MCF 10A (cell line): ENCODE measurements around the gene TMEM72. TPM values are rescaled to one million over a fixed set of nuclear protein-coding genes. Genes with fewer than 3 reads are reported as not detected.

Source experiments
- BruUV-seq: library from RNA; stranded (reverse); fragments of 400-500 nt; replicated peaks from 2 replicates; lab custom pipeline; 2021; lab: Mats Ljungman, UMichigan
- CTCF ChIA-PET: fragments of 300-600 bp; sonication (Branson Sonifier 250); formaldehyde crosslinking; extraction: SDS; loops from one replicate; lab custom pipeline; 2021; ENCODE audit warnings: antibody characterized with exemption, inconsistent platforms; lab: Yijun Ruan, JAX
- POLR2A ChIA-PET: fragments of 300-600, 350-650 bp; sonication (Branson Sonifier 250); formaldehyde crosslinking; extraction: SDS; loops from one replicate; lab custom pipeline; 2020; ENCODE audit warnings: antibody characterized with exemption, inconsistent platforms; lab: Yijun Ruan, JAX
- DNase-seq: peaks from one replicate; pipeline ENCODE4 v3.0.0-alpha.2; 2018; ENCODE audit not compliant: unreplicated experiment
- H3K27ac Mint-ChIP-seq: one replicate; pipeline ENCODE4 v1.8.0; 2022; ENCODE audit warnings: mild to moderate bottlenecking, low read depth, mixed read lengths; ENCODE audit not compliant: unreplicated experiment
- H3K27me3 Mint-ChIP-seq: one replicate; pipeline ENCODE4 v1.8.0; 2022; ENCODE audit warnings: mixed read lengths; ENCODE audit not compliant: insufficient read depth, unreplicated experiment
- H3K36me3 Mint-ChIP-seq: one replicate; pipeline ENCODE4 v1.8.0; 2022; ENCODE audit warnings: mild to moderate bottlenecking, moderate library complexity, mixed read lengths; ENCODE audit not compliant: insufficient read depth, unreplicated experiment
- H3K4me1 Mint-ChIP-seq: one replicate; pipeline ENCODE4 v1.8.0; 2022; ENCODE audit warnings: mixed read lengths; ENCODE audit not compliant: insufficient read depth, unreplicated experiment
- H3K4me3 Mint-ChIP-seq: one replicate; pipeline ENCODE4 v1.8.0; 2022; ENCODE audit warnings: mild to moderate bottlenecking, moderate library complexity, mixed read lengths; ENCODE audit not compliant: unreplicated experiment
- H3K9me3 Mint-ChIP-seq: one replicate; pipeline ENCODE4 v1.8.0; 2022; ENCODE audit warnings: mixed read lengths; ENCODE audit not compliant: unreplicated experiment
- CTCF ChIP-seq: fragments of 200-600 bp; IDR thresholded peaks from one replicate; pipeline ENCODE4 v1.8.0; 2022; ENCODE audit warnings: antibody characterized with exemption, mild to moderate bottlenecking; ENCODE audit not compliant: unreplicated experiment
- intact Hi-C: fragments of 100-400 bp; cut with micrococcal nuclease; formaldehyde crosslinking; loops from 2 replicates; pipeline ENCODE4 v1.14.1; 2022
- total RNA-seq: library from RNA; stranded (reverse); gene quantifications from 2 replicates; pipeline ENCODE4 v1.2.3, GENCODE V29; 2022

Gene TMEM72
- total RNA-seq, 1 experiment from 2014 or later = not detected

- no peaks in the 10 kb centered on the region for H3K27me3 Mint-ChIP-seq
- H3K4me3 Mint-ChIP-seq = peak within 1 kb of the TSS; percentile 67
- intact Hi-C loops = no loop called here
- peaks cover 43% of the 10 kb centered on the region for H3K4me1 Mint-ChIP-seq
- no TSS peak for BruUV-seq
- no peaks in the 10 kb centered on the region for H3K9me3 Mint-ChIP-seq
- peak; percentile 97 for DNase-seq
- POLR2A ChIA-PET = interaction anchor here (0.5 to 1.9 kb wide), 7 partner anchors 9 to 43 kb away, joined by 3 to 9 read pairs (median 3); partner anchors contain the start of gene RASSF4
- H3K36me3 Mint-ChIP-seq = peaks cover 12% of the 10 kb centered on the region
- CTCF ChIA-PET = interaction anchor here (0.6 to 4.2 kb wide), 5 partner anchors 9 to 427 kb away, joined by 3 to 22 read pairs (median 4); no protein-coding TSS in a partner anchor
- TF ChIP-seq CTCF = no peak
- peak within 1 kb of the TSS; percentile 86 for H3K27ac Mint-ChIP-seq
Measured at GRCh38 chr10:44978570-44979280, 67.6 kb downstream of the TMEM72 start, which contains the start of gene DEPP1. Gene DEPP1 (minus strand): TSS chr10:44978809. CDS start chr10:44978030, 779 bp downstream.

DNA sequence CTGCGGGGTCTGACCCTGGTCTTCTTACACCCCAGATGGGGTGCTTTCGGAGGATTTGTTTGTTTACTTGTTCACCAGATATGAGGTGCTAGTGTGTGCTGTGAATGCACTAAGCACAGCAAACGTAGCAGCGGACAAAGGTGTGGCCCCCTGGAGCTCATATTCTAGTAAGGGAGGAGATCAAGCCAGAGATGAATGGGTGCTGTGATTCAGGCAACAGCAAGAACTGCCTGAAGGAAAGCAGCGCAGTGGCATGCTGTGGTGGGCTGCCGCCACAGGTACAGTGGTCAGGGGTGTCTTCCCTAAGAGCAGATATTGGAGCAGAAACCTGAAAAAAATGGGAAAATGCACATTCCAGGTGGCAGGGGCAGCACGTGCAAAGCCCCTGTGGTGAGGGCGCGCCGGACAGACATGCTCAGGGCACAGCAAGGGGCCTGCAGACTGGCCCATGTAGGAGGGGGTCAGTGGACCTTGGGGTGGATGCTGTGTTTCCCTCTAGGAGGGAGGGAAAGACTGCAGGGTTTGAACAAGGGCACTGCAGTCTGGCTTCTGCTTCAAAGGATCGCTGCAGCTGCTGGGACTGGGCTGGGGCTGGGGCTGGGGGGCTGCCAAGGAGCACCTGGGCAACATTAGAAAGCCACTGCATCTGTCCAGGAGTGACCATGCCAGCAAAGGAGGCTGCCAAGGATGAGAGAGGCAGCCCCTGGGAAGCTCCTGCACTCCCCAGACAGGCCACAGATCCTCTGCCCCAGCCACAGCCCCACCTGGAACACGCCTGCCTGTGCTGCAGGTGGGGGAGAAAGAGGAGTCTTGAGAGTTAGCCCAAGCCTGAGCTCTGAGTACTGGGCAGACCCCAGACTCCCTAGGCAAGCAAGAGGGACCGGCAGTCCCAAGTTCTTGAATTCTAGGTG, 68.4 kb downstream of the TMEM72 start:
- H3K9me3 Mint-ChIP-seq = no peaks in the 10 kb centered on the region
- BruUV-seq = no TSS peak
- intact Hi-C loops = loop anchor here (2.0 kb wide), 1 partner anchor 21 kb away; the partner anchor contains the start of gene ZNF22
- peak; percentile 33 for DNase-seq
- H3K4me1 Mint-ChIP-seq = peaks cover 43% of the 10 kb centered on the region
- no peaks in the 10 kb centered on the region for H3K27me3 Mint-ChIP-seq
- H3K27ac Mint-ChIP-seq = peak overlapping the region; percentile 86
- peaks cover 6% of the 10 kb centered on the region for H3K36me3 Mint-ChIP-seq
- H3K4me3 Mint-ChIP-seq = peak overlapping the region; percentile 67
- ChIA-PET CTCF (interaction anchor here (0.6 to 4.2 kb wide), 9 partner anchors 9 to 84 kb away, joined by 3 to 22 read pairs (median 4); no protein-coding TSS in a partner anchor), POLR2A (interaction anchor here (0.5 to 1.9 kb wide), 6 partner anchors 9 to 43 kb away, joined by 3 to 9 read pairs (median 3); partner anchors contain the start of gene RASSF4)
- TF ChIP-seq CTCF = no peak

GRCh38 chr10:44980309-44981171, 69.4 kb downstream of the TMEM72 start:
- peak overlapping the region; percentile 81 for H3K27ac Mint-ChIP-seq
- H3K27me3 Mint-ChIP-seq = no peaks in the 10 kb centered on the region
- peak overlapping the region; percentile 21 for H3K4me3 Mint-ChIP-seq
- no TSS peak for BruUV-seq
- DNase-seq = peak; percentile 19
- POLR2A ChIA-PET = interaction anchor here (0.6 to 1.2 kb wide), 4 partner anchors 15 to 459 kb away, joined by 3 to 5 read pairs (median 4); partner anchors contain the start of gene ZNF22
- CTCF ChIA-PET = interaction anchor here (0.6 to 4.2 kb wide), 8 partner anchors 13 to 1193 kb away, joined by 3 to 22 read pairs (median 3); no protein-coding TSS in a partner anchor
- no peak for TF ChIP-seq CTCF
- H3K4me1 Mint-ChIP-seq = peaks cover 43% of the 10 kb centered on the region
- intact Hi-C loops = loop anchor here (2.0 kb wide), 1 partner anchor 20 kb away; the partner anchor contains the start of gene ZNF22
- H3K9me3 Mint-ChIP-seq = no peaks in the 10 kb centered on the region
- H3K36me3 Mint-ChIP-seq = peaks cover 6% of the 10 kb centered on the region
